ENCODE results near the gene DGKD.

Gene DGKD

DNA sequence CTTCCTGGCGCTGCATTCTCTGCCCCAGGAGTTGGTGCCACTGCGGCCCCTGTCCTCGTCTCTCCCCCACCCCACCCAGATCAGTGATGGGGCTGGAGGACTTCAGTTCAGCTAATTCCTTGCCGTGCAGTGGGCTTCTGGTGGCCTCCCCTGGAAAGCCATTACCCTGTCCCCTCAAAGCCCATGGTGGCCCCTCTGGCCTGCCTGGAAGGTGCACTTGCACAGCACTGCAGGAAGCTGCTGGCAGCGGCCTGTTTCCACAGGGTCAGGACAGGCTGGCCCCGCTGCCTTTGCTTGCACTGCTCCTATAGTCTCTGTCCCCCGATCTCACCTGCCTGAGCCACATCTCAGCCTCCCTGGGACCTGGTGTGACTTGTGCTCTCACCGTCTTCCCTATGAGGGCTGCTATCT lies 107.2 kb downstream of the DGKD start:
- ATAC-seq, result no peak
- TF ChIP-seq ZNF565 (CRISPR knock-in tag; conservative IDR thresholded peaks at IDR 0.05; ENCODE audit: low read depth) (no peak), RARB (CRISPR knock-in tag; IDR thresholded peaks at IDR 0.05) (no peak), ISL1 (CRISPR knock-in tag; IDR thresholded peaks at IDR 0.05) (no peak), ZNF8 (CRISPR knock-in tag; IDR thresholded peaks at IDR 0.05) (no peak), TCF4 (CRISPR knock-in tag; IDR thresholded peaks at IDR 0.05; ENCODE audit: borderline replicate concordance) (no peak), OSR1 (CRISPR knock-in tag; IDR thresholded peaks at IDR 0.05) (no peak), ZNF70 (CRISPR knock-in tag; IDR thresholded peaks at IDR 0.05) (no peak), PPARA (CRISPR knock-in tag; IDR thresholded peaks at IDR 0.05; ENCODE audit: borderline replicate concordance) (no peak)
- TF ChIP-seq, protein P1, sequence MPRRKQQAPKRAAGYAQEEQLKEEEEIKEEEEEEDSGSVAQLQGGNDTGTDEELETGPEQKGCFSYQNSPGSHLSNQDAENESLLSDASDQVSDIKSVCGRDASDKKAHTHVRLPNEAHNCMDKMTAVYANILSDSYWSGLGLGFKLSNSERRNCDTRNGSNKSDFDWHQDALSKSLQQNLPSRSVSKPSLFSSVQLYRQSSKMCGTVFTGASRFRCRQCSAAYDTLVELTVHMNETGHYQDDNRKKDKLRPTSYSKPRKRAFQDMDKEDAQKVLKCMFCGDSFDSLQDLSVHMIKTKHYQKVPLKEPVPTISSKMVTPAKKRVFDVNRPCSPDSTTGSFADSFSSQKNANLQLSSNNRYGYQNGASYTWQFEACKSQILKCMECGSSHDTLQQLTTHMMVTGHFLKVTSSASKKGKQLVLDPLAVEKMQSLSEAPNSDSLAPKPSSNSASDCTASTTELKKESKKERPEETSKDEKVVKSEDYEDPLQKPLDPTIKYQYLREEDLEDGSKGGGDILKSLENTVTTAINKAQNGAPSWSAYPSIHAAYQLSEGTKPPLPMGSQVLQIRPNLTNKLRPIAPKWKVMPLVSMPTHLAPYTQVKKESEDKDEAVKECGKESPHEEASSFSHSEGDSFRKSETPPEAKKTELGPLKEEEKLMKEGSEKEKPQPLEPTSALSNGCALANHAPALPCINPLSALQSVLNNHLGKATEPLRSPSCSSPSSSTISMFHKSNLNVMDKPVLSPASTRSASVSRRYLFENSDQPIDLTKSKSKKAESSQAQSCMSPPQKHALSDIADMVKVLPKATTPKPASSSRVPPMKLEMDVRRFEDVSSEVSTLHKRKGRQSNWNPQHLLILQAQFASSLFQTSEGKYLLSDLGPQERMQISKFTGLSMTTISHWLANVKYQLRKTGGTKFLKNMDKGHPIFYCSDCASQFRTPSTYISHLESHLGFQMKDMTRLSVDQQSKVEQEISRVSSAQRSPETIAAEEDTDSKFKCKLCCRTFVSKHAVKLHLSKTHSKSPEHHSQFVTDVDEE (CRISPR knock-in tag; IDR thresholded peaks at IDR 0.05), result no peak
- TF ChIP-seq, protein P2, sequence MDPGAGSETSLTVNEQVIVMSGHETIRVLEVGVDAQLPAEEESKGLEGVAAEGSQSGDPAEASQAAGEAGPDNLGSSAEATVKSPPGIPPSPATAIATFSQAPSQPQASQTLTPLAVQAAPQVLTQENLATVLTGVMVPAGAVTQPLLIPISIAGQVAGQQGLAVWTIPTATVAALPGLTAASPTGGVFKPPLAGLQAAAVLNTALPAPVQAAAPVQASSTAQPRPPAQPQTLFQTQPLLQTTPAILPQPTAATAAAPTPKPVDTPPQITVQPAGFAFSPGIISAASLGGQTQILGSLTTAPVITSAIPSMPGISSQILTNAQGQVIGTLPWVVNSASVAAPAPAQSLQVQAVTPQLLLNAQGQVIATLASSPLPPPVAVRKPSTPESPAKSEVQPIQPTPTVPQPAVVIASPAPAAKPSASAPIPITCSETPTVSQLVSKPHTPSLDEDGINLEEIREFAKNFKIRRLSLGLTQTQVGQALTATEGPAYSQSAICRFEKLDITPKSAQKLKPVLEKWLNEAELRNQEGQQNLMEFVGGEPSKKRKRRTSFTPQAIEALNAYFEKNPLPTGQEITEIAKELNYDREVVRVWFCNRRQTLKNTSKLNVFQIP (CRISPR knock-in tag; IDR thresholded peaks at IDR 0.05; ENCODE audit: borderline replicate concordance, low read depth), result no peak

DNA sequence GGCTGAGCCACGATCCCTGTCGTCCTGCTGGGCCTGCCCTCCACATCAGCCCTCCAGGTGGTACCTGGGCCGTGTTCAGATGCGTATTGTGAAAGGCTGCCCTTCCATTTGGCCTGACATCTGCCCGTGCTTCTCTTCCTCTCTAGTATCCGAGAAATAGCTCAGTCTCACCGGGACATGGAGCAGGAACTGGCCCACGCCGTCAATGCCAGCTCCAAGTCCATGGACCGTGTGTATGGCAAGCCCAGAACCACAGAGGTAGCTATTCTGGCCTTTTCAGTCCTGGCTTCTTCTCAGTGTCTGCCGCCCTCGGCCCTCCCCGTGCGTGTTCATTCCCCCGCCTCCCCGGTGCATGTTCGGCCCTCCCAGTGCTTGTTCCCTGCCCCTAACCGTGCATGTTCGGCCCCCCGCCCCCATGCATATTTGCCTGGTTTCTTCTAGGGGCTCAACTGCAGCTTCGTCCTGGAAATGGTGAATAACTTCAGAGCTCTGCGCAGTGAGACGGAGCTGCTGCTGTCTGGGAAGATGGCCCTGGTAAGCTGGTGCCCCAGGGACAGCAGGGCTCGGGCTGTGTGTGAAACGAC lies 108.0 kb downstream of the DGKD start:
- no peak for ATAC-seq
- TF ChIP-seq RARB (CRISPR knock-in tag; IDR thresholded peaks at IDR 0.05) (no peak), TCF4 (CRISPR knock-in tag; IDR thresholded peaks at IDR 0.05; ENCODE audit: borderline replicate concordance) (no peak), ZNF565 (CRISPR knock-in tag; conservative IDR thresholded peaks at IDR 0.05; ENCODE audit: low read depth) (no peak), PPARA (CRISPR knock-in tag; IDR thresholded peaks at IDR 0.05; ENCODE audit: borderline replicate concordance) (no peak)

DNA sequence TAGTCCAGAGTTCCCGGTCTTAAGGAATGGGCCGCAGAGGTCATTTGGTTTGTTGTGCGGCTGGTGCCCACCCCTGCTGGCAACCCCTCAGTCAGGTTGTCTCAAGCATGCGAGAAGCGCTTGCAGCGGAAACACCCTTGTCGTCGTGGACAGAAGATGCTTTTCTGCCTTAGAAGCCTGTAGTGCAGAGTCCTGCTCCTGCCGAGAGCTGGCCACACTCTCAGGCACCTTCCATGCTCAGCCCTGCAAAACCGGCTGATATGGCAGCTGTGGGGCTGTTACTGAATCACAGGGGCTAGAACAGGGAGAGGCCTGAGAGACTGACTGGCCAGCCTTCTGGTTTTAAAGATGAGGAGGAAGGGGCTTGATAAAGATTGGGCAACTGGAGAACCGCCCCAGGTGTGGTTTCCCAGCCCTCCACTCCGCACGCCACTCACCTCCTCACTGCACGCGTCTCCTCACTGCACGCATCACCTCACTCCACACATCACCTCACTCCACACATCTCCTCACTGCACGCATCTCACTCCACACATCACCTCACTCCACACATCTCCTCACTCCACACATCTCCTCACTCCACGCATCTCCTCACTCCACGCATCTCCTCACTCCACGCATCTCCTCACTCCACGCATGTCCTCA lies 108.7 kb downstream of the DGKD start:
- TF ChIP-seq ESRRG (CRISPR knock-in tag; IDR thresholded peaks at IDR 0.05), result no peak
- TF ChIP-seq ZNF70 (CRISPR knock-in tag; IDR thresholded peaks at IDR 0.05), result no peak
- no peak for TF ChIP-seq ZFP30 (CRISPR knock-in tag; IDR thresholded peaks at IDR 0.05)
- TF ChIP-seq GLIS3 (CRISPR knock-in tag; IDR thresholded peaks at IDR 0.05), result no peak
- TF ChIP-seq ZFP3 (CRISPR knock-in tag; IDR thresholded peaks at IDR 0.05), result no peak
- TF ChIP-seq TCF4 (CRISPR knock-in tag; IDR thresholded peaks at IDR 0.05; ENCODE audit: borderline replicate concordance), result no peak
- TF ChIP-seq, protein P1 (CRISPR knock-in tag; IDR thresholded peaks at IDR 0.05), result no peak
- TF ChIP-seq BACH2 (CRISPR knock-in tag; IDR thresholded peaks at IDR 0.05; ENCODE audit: borderline replicate concordance), result no peak
- no peak for TF ChIP-seq SNAI2 (CRISPR knock-in tag; IDR thresholded peaks at IDR 0.05)
- TF ChIP-seq ISL1 (CRISPR knock-in tag; IDR thresholded peaks at IDR 0.05), result no peak
- TF ChIP-seq, protein P3, sequence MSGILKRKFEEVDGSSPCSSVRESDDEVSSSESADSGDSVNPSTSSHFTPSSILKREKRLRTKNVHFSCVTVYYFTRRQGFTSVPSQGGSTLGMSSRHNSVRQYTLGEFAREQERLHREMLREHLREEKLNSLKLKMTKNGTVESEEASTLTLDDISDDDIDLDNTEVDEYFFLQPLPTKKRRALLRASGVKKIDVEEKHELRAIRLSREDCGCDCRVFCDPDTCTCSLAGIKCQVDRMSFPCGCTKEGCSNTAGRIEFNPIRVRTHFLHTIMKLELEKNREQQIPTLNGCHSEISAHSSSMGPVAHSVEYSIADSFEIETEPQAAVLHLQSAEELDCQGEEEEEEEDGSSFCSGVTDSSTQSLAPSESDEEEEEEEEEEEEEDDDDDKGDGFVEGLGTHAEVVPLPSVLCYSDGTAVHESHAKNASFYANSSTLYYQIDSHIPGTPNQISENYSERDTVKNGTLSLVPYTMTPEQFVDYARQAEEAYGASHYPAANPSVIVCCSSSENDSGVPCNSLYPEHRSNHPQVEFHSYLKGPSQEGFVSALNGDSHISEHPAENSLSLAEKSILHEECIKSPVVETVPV (CRISPR knock-in tag; IDR thresholded peaks at IDR 0.05), result no peak
- no peak for TF ChIP-seq OSR1 (CRISPR knock-in tag; IDR thresholded peaks at IDR 0.05)
- no peak for TF ChIP-seq TOX (CRISPR knock-in tag; IDR thresholded peaks at IDR 0.05; ENCODE audit: borderline replicate concordance)
- no peak for TF ChIP-seq RARB (CRISPR knock-in tag; IDR thresholded peaks at IDR 0.05)
- TF ChIP-seq, protein P4, sequence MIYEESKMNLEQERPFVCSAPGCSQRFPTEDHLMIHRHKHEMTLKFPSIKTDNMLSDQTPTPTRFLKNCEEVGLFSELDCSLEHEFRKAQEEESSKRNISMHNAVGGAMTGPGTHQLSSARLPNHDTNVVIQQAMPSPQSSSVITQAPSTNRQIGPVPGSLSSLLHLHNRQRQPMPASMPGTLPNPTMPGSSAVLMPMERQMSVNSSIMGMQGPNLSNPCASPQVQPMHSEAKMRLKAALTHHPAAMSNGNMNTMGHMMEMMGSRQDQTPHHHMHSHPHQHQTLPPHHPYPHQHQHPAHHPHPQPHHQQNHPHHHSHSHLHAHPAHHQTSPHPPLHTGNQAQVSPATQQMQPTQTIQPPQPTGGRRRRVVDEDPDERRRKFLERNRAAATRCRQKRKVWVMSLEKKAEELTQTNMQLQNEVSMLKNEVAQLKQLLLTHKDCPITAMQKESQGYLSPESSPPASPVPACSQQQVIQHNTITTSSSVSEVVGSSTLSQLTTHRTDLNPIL (CRISPR knock-in tag; IDR thresholded peaks at IDR 0.05; ENCODE audit: low read depth), result no peak
- no peak for ATAC-seq

All from SK-N-SH treated with all-trans-retinoic acid at 6 μM for 48 hours (cell line).